Measurements from ENCODE around the gene NEUROG1.

Gene NEUROG1

DNA sequence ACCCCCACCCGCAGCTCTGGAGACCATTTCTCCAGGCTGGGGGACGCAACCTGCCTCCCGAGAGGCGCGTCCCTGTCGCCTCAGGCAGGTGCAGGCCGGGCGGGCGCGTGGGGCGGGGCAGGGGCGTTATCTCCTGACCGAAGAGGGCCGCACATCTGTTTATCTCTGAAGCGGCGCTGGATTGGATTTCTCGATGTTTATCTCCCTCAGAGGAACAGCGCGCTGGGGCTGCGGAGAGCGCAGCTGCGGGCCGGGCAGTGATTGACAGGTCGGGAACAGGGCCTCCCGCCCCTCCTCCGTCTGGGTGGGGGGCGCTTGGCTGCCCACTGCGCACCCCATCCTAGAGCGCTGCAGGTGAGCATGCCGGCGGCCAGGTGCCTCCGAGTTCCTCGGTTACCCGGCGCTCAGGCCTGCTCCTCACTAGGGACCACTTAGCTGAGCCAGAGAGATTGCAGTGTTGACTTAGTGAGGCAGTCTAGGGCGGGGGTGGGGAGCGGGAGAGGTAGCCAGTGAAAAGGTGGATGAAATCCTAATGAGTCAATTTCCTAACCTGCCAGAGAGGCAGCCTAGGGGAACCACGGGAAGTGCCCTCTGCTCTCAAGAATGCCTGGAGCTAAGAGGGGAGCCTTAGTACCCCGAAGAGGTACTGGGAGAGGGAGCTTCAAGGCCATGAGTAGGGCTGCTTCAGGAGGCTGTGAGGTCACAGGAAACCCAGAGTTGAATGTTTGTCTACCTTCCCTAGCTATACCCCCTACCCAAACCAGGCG is 44.0 kb downstream of the NEUROG1 start:
- Histone ChIP-seq H3K36me3 (ENCODE audit: insufficient read depth, low read length) (no peaks in the 10 kb centered on the region), H3K4me1 (ENCODE audit: insufficient read depth, low read length) (peaks cover 50% of the 10 kb centered on the region), H3K27me3 (ENCODE audit: insufficient read depth, low read length) (peaks cover 100% of the 10 kb centered on the region), H3K9me3 (ENCODE audit: insufficient read depth, low read depth, low read length) (no peaks in the 10 kb centered on the region), H3K27ac (ENCODE audit: low read depth, low read length) (no peak overlapping the region), H3K9ac (ENCODE audit: low read depth, low read length) (no peak overlapping the region), H3K4me3 (ENCODE audit: low read length) (peak overlapping the region; percentile 41)
- WGBS = 4% methylated on average over 40 of the region's 40 CpGs

DNA sequence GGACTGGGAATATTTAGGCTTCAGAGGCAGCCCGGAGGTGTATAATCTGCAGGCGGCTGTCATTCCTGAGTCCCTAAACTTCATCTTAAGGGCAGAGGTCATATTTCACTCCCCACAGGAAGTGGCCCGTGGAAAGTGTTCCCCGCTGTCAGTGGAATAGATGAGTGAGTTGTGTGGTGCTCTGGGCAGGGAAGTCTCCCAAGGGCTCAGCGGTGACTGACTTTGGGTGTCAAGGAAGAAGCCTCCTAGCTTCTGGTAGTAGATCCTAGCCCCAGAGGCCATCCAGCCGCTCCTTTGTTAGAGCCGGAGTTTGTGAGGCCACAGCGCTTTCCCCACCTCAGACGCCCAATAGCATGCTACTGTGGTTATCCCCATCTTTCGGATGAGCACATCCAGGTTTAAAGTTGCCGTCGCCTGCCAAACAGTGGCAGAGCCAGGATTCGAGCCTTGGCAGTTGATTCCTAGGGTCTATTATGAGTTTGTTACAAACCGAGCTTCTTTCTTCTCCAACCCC is 44.7 kb downstream of the NEUROG1 start:
- Histone ChIP-seq H3K27ac (ENCODE audit: low read depth, low read length) (no peak overlapping the region), H3K27me3 (ENCODE audit: insufficient read depth, low read length) (peaks cover 100% of the 10 kb centered on the region), H3K4me3 (ENCODE audit: low read length) (peak overlapping the region; percentile 41; the same call in 1 of the 2 replicates), H3K9ac (ENCODE audit: low read depth, low read length) (no peak overlapping the region), H3K9me3 (ENCODE audit: insufficient read depth, low read depth, low read length) (no peaks in the 10 kb centered on the region), H3K4me1 (ENCODE audit: insufficient read depth, low read length) (peaks cover 50% of the 10 kb centered on the region), H3K36me3 (ENCODE audit: insufficient read depth, low read length) (no peaks in the 10 kb centered on the region)
- 4% methylated on average over 14 of the region's 14 CpGs for WGBS

DNA sequence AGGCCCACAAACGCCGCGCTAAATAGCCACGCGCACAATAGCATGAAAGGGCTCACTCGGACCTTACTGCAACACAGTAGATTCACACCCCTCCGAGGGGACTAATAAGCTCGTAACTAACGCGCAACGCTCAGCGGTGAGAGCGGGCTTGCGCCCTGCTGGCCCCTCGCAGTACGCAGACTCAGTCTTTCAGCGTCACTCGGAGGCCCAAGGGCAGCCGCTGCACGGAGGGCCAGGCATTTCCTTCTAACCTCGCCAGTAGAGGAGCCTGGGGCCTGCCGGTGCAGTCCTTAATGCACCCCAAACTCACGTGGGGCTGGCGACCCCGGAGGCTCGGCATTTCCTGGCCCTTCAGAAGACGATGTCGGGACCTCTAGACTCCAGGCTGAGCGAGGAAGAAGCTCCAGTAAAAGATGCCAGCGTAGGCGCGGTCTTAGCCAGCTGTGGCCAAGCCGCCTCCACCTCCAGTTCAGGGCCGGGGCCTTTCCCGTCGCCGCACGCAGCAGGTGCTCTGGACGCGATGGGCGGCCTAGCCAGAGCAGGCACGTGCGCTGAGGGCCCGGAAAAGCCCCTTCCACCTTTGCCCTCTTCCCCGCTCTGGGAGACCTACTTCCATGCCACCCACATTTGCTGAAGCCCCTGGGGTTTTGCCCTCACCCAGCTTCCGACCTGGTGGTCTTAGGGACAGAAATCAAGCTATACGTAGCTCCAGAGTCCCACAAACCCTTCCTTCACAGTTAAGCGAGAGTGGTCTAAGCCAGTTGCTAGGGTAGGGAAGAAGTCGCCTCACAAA is 45.3 kb downstream of the NEUROG1 start:
- Histone ChIP-seq H3K4me3 (ENCODE audit: low read length) (peak overlapping the region; percentile 46), H3K9ac (ENCODE audit: low read depth, low read length) (no peak overlapping the region), H3K9me3 (ENCODE audit: insufficient read depth, low read depth, low read length) (no peaks in the 10 kb centered on the region), H3K27me3 (ENCODE audit: insufficient read depth, low read length) (peaks cover 100% of the 10 kb centered on the region), H3K27ac (ENCODE audit: low read depth, low read length) (no peak overlapping the region), H3K4me1 (ENCODE audit: insufficient read depth, low read length) (peaks cover 50% of the 10 kb centered on the region), H3K36me3 (ENCODE audit: insufficient read depth, low read length) (no peaks in the 10 kb centered on the region)
- WGBS = under 1% methylated on average over 49 of the region's 49 CpGs

DNA sequence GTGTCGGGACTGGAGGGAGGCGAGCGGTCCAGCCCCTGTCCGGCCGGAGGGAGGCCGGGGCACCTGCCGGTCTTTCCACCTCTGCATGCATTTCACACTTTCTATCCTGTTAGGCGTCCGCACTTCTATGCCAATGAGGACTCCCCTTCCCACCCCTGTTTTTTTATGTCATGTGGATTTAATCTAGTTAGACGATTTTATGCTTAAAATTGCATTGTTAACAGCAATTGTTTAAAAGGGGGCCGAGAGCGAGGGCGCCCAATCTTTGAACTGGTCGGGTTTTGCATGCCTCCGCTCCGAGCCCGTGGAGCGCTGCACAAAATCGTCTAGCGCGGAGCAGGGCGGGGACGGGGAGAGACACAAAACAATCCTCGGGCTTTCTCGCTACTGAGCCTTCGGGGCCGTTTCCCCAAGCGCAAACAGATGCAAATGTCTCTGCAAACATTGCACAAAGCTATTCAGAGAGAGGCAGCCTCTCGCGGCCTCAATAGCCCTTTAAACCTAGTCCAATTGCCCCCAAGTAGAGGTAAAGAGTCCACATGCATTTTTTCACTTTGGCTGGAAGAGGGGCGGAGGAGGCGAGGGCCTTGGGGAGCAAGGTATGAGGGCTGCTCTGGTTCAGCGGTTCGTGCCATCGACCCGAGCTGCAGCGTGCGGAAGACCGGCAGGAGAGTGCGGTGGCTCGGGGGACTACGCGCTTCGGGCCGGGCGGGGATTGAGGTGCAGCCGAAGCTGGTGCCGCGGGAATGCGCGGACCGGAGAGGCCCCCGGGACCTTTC is 46.1 kb downstream of the NEUROG1 start:
- no peak overlapping the region for H3K27ac ChIP-seq (ENCODE audit: low read depth, low read length)
- no peaks in the 10 kb centered on the region for H3K36me3 ChIP-seq (ENCODE audit: insufficient read depth, low read length)
- no peaks in the 10 kb centered on the region for H3K9me3 ChIP-seq (ENCODE audit: insufficient read depth, low read depth, low read length)
- peak overlapping the region; percentile 19; the same call in 1 of the 2 replicates for H3K9ac ChIP-seq (ENCODE audit: low read depth, low read length)
- peaks cover 100% of the 10 kb centered on the region for H3K27me3 ChIP-seq (ENCODE audit: insufficient read depth, low read length)
- WGBS = under 1% methylated on average over 51 of the region's 53 CpGs
- peaks cover 50% of the 10 kb centered on the region for H3K4me1 ChIP-seq (ENCODE audit: insufficient read depth, low read length)
- H3K4me3 ChIP-seq (ENCODE audit: low read length) = peak overlapping the region; percentile 46

DNA sequence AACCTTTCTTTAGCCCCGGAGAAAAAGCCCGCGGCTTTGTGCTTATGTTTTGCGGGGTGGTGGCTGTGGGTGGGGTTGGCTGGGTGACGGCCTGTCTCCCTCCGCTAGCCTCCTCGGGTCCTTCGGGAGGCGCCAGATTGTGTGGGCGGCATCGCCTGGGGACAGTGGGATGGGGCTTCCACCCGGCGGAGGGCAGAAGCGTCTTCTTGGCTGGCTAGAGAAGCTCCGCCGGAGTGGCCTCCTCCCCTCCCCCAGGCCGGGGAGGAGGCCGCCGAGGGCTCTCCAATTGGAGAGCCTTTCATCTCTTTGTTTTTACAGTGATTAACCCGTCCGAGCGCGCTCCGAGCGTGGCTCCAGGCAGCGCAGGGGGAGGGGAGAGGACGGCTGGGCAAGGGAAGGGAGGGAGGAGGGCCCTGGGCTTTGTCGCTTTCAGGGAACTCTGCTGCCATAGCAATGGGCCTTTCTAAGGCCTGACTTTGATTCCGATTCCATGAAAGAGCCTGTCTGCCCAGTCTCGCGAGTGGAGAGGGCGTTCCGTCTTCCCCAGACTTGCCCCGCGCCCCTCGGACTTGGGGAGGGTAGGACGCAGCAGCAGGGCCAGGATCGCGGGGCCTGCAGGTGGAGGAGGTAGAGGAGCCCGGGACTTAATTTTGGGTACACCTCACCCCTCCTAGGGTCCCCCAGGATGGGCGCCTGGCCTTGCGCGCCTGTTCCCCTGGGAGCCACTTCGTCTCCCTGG is 46.9 kb downstream of the NEUROG1 start:
- 2% methylated on average over 44 of the region's 44 CpGs for WGBS
- peaks cover 100% of the 10 kb centered on the region for H3K27me3 ChIP-seq (ENCODE audit: insufficient read depth, low read length)
- H3K27ac ChIP-seq (ENCODE audit: low read depth, low read length) = no peak overlapping the region
- peak overlapping the region; percentile 46 for H3K4me3 ChIP-seq (ENCODE audit: low read length)
- H3K9ac ChIP-seq (ENCODE audit: low read depth, low read length) = peak overlapping the region; percentile 19; the same call in 1 of the 2 replicates
- no peaks in the 10 kb centered on the region for H3K9me3 ChIP-seq (ENCODE audit: insufficient read depth, low read depth, low read length)
- H3K36me3 ChIP-seq (ENCODE audit: insufficient read depth, low read length) = no peaks in the 10 kb centered on the region
- H3K4me1 ChIP-seq (ENCODE audit: insufficient read depth, low read length) = peaks cover 51% of the 10 kb centered on the region

DNA sequence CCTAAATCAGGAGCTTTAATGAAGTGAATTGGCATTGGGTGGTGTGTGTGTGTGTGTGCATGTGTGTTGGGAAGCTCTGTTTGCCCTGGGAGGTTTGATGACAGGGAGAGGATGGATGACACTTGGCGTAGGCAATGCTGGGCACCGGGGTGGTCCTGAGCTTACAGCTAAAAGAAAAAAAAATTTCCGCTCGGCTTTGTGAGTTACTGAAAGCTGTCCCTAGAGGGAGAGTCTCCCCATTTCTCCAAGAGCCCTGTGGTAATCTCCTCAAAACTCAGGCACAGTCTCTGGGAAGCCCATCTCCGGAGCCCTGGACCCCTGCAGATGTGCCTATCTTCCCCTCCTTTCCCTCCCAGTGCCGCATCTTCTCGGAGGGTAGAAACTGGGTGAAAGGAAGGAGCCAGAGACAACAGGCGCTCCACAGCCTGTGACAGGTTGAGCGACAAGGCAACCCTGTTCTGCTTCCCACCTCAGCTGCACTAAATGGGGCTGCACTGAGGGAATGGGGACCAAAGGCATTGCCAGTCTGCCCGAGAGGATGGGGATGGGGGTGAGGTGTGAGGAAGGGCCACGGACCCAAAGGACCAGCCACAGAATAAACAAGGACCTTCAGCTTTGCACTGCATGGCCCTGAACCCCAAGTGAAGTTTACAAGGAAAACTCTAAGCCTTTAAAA is 47.8 kb downstream of the NEUROG1 start:
- no peaks in the 10 kb centered on the region for H3K9me3 ChIP-seq (ENCODE audit: insufficient read depth, low read depth, low read length)
- H3K27ac ChIP-seq (ENCODE audit: low read depth, low read length) = no peak overlapping the region
- H3K36me3 ChIP-seq (ENCODE audit: insufficient read depth, low read length) = no peaks in the 10 kb centered on the region
- H3K4me1 ChIP-seq (ENCODE audit: insufficient read depth, low read length) = peaks cover 44% of the 10 kb centered on the region
- H3K27me3 ChIP-seq (ENCODE audit: insufficient read depth, low read length) = peaks cover 100% of the 10 kb centered on the region
- WGBS = 11% methylated on average over 11 of the region's 11 CpGs
- H3K9ac ChIP-seq (ENCODE audit: low read depth, low read length) = no peak overlapping the region
- H3K4me3 ChIP-seq (ENCODE audit: low read length) = 0 out of 2 replicates have a peak overlapping the region, but pooled peaks have one; percentile 46

DNA sequence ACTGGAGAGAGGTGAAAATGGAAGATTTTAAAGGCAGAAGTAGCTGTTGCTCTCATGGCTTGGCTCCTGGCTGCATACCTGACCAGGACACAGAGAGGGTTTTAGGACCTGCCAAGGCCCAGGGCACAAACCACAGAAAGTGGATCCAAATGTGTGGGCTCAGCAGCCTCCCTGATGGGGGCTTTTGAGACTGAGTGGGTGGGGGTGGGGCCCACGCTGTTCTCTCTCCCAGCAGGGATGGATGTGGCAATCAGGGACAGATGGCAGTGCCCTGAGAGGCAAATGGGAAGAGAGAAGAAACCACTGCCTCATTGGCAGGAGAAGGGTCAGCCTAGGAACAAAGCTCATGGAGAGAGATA is 48.7 kb downstream of the NEUROG1 start:
- no peaks in the 10 kb centered on the region for H3K9me3 ChIP-seq (ENCODE audit: insufficient read depth, low read depth, low read length)
- 35% methylated on average over 1 of the region's 1 CpG for WGBS
- H3K4me1 ChIP-seq (ENCODE audit: insufficient read depth, low read length) = peaks cover 44% of the 10 kb centered on the region
- no peaks in the 10 kb centered on the region for H3K36me3 ChIP-seq (ENCODE audit: insufficient read depth, low read length)
- H3K27ac ChIP-seq (ENCODE audit: low read depth, low read length) = no peak overlapping the region
- peaks cover 100% of the 10 kb centered on the region for H3K27me3 ChIP-seq (ENCODE audit: insufficient read depth, low read length)
- H3K9ac ChIP-seq (ENCODE audit: low read depth, low read length) = no peak overlapping the region
- H3K4me3 ChIP-seq (ENCODE audit: low read length) = no peak overlapping the region

DNA sequence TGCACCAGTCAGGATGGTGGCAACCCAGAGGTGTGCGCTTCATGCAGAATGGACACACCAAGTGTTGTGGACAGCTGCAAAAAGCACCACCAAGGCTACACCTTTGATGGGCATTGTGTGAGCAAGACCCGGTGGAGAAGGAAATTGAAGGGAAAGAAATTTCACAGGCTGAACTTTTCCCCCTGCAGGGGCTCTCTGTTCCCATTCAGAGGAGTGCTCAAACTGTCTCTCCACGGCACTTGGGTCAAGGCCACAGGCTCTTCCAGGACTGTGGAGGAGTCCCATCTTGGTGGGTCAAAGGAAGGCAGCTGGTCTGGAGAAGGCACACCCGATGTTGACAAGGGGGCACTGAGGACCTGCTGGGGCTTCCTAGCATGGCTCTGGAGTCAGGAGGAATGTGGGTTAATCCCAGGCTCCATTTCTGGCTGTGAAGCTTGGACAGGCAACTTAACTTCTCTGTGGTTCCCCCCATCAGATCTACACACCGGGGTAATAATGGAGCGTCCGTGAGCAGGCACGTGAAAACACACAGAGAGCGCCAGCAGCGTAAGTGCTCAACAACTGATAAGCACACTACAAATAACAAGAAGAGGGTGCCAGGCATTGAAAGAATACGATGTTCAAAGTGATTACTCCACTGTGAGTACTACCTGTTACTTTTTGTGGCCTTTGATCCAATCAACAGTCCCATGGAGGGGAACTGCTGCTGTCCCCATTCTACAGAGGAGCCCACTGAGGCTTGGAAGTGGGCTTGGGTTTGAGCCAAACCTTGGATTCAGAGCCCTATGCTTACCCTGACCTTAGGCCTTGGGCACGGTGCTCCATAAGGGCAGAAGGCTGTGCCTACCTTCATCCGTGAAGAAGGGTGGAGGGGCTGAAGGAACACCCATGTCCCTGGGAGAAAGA is 49.4 kb downstream of the NEUROG1 start:
- Histone ChIP-seq H3K27me3 (ENCODE audit: insufficient read depth, low read length) (peaks cover 100% of the 10 kb centered on the region), H3K4me3 (ENCODE audit: low read length) (no peak overlapping the region), H3K27ac (ENCODE audit: low read depth, low read length) (no peak overlapping the region), H3K4me1 (ENCODE audit: insufficient read depth, low read length) (peaks cover 43% of the 10 kb centered on the region), H3K36me3 (ENCODE audit: insufficient read depth, low read length) (no peaks in the 10 kb centered on the region), H3K9ac (ENCODE audit: low read depth, low read length) (no peak overlapping the region), H3K9me3 (ENCODE audit: insufficient read depth, low read depth, low read length) (no peaks in the 10 kb centered on the region)
- WGBS = 87% methylated on average over 13 of the region's 13 CpGs

DNA sequence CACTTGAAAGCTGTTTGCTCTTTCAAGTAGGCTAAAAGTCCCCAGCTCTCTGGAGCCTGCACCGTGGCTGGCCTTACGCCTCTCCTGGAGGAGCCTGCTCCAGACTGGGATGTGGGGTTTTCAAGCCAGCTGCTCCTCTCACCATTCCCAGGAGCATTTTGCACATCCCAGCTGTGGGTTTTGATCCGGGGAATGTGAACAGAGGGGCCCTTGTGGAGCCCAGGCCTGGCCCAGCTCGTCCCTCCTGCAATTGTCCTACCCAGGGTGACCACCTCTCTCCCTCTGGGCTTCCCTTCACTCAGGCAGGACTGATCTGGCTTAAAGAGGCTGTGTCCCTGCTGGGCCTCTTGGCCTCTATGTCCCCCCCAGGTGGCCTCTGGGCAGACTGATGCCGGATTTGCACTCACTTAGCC is 51.1 kb downstream of the NEUROG1 start:
- peaks cover 98% of the 10 kb centered on the region for H3K27me3 ChIP-seq (ENCODE audit: insufficient read depth, low read length)
- H3K4me3 ChIP-seq (ENCODE audit: low read length) = no peak overlapping the region
- no peaks in the 10 kb centered on the region for H3K36me3 ChIP-seq (ENCODE audit: insufficient read depth, low read length)
- peaks cover 26% of the 10 kb centered on the region for H3K4me1 ChIP-seq (ENCODE audit: insufficient read depth, low read length)
- WGBS = 24% methylated on average over 5 of the region's 5 CpGs
- H3K9me3 ChIP-seq (ENCODE audit: insufficient read depth, low read depth, low read length) = no peaks in the 10 kb centered on the region
- no peak overlapping the region for H3K27ac ChIP-seq (ENCODE audit: low read depth, low read length)
- no peak overlapping the region for H3K9ac ChIP-seq (ENCODE audit: low read depth, low read length)

All from HUES64 (cell line).